GM12878 (cell line): ENCODE results near the gene PCDH1. TPM values are rescaled to one million over a fixed set of nuclear protein-coding genes. Genes with fewer than 3 reads are reported as not detected.

ENCODE experiments used
- ATAC-seq: fragments of 200-7000 bp; cut with Tn5 transposase; 3 replicates; pipeline ENCODE4 v1.9.1; 2020; ENCODE audit warnings: mild to moderate bottlenecking, moderate library complexity
- BruUV-seq: library from RNA; stranded (reverse); fragments of 400-500 nt; replicated peaks from 2 replicates; lab custom pipeline; 2021; lab: Mats Ljungman, UMichigan
- CTCF ChIA-PET: fragments of 300-600 bp; sonication (Branson Sonifier 250); formaldehyde crosslinking; extraction: SDS; loops from one replicate; lab custom pipeline; 2021; ENCODE audit warnings: inconsistent platforms; lab: Yijun Ruan, JAX
- POLR2A ChIA-PET: fragments of 350-600 bp; formaldehyde crosslinking; extraction: SDS; loops from one replicate; lab custom pipeline; 2021; ENCODE audit warnings: inconsistent platforms; lab: Charles Lee
- RAD21 ChIA-PET: fragments of 300-600 bp; sonication (Branson Sonifier 250); formaldehyde crosslinking; loops from one replicate; lab custom pipeline; 2023; ENCODE audit warnings: antibody characterized with exemption; ENCODE audit not compliant: unreplicated experiment; lab: Charles Lee
- SMC1A ChIA-PET: fragments of 300-600 bp; sonication (Branson Sonifier 250); formaldehyde crosslinking; loops from one replicate; lab custom pipeline; 2023; ENCODE audit not compliant: unreplicated experiment, uncharacterized antibody; lab: Charles Lee
- DNase-seq: peaks from one replicate; pipeline ENCODE4 v3.0.0-alpha.2; 2011; ENCODE audit warnings: low read depth, low spot score
- FAIRE-seq: peaks from 3 replicates; lab custom pipeline; 2011; peaks lifted over from hg19 to GRCh38; lab: Jason Lieb, UNC
- H2AFZ ChIP-seq: 2 replicates; pipeline ENCODE4 v1.6.0; 2011; ENCODE audit warnings: low read depth, low read length, control low read depth; ENCODE audit not compliant: control insufficient read depth
- H3K27ac ChIP-seq: 2 replicates; pipeline ENCODE4 v1.5.1; 2011; ENCODE audit warnings: control low read depth; ENCODE audit not compliant: control insufficient read depth, insufficient read depth
- H3K27me3 ChIP-seq, 2 experiments: replicated peaks in 1 of 2; 2 replicates each; pipeline versions ENCODE4 v1.6.0 to v1.6.1; 2011; ENCODE audit warnings: low read length in 1 of 2; ENCODE audit not compliant: control insufficient read depth in 2 of 2, insufficient read depth in 2 of 2
- H3K36me3 ChIP-seq, 2 experiments: 2 replicates each; pipeline ENCODE4 v1.5.1; 2011; ENCODE audit warnings: low read length in 1 of 2; ENCODE audit not compliant: control insufficient read depth in 2 of 2, insufficient read depth in 2 of 2
- H3K4me1 ChIP-seq: 2 replicates; pipeline ENCODE4 v1.6.1; 2011; ENCODE audit warnings: mild to moderate bottlenecking, low read length, moderate library complexity, mixed read lengths; ENCODE audit not compliant: control insufficient read depth, insufficient read depth
- H3K4me2 ChIP-seq: 2 replicates; pipeline ENCODE4 v1.6.0; 2011; ENCODE audit warnings: control low read depth; ENCODE audit not compliant: control insufficient read depth, insufficient read depth
- H3K4me3 ChIP-seq: fragments of 200-600 bp; sonication (generic); 2 replicates; pipeline ENCODE4 v1.5.1; 2016
- H3K79me2 ChIP-seq: 2 replicates; pipeline ENCODE4 v1.6.0; 2011; ENCODE audit warnings: low read length; ENCODE audit not compliant: control insufficient read depth, insufficient read depth
- H3K9ac ChIP-seq: 2 replicates; pipeline ENCODE4 v1.8.0; 2011; ENCODE audit warnings: low read length, control low read depth, mixed read lengths; ENCODE audit not compliant: control insufficient read depth, insufficient read depth
- H3K9me3 ChIP-seq: replicated peaks from 3 replicates; pipeline ENCODE4 v1.5.1; 2011; ENCODE audit warnings: mild to moderate bottlenecking, low read length; ENCODE audit not compliant: control insufficient read depth, insufficient read depth
- H4K20me1 ChIP-seq: 2 replicates; pipeline ENCODE4 v1.6.0; 2011; ENCODE audit not compliant: control insufficient read depth, insufficient read depth
- CBX5 ChIP-seq: sonication (generic); IDR thresholded peaks from 2 replicates; pipeline ENCODE4 v1.6.1; 2016; ENCODE audit warnings: low read depth, moderate library complexity, mild to moderate bottlenecking, inconsistent platforms
- CREM ChIP-seq: IDR thresholded peaks from 2 replicates; pipeline ENCODE4 v1.6.1; 2014; ENCODE audit warnings: antibody characterized with exemption, low read depth
- DPF2 ChIP-seq: fragments of 450-650 bp; IDR thresholded peaks from 2 replicates; pipeline ENCODE4 v1.6.1; 2017; ENCODE audit warnings: mild to moderate bottlenecking
- JUNB ChIP-seq: IDR thresholded peaks from 2 replicates; pipeline ENCODE4 v1.6.1; 2016; ENCODE audit warnings: antibody characterized with exemption, mild to moderate bottlenecking
- PBX3 ChIP-seq: IDR thresholded peaks from 2 replicates; pipeline ENCODE4 v1.6.1; 2011; ENCODE audit warnings: mild to moderate bottlenecking, low read depth, low read length, moderate library complexity; ENCODE audit not compliant: insufficient replicate concordance
- POLR2AphosphoS2 ChIP-seq: IDR thresholded peaks from 2 replicates; pipeline ENCODE4 v1.6.1; 2011; ENCODE audit warnings: low read depth, mild to moderate bottlenecking, low read length, improper control_type of control experiment, moderate library complexity
- POLR2AphosphoS5 ChIP-seq: IDR thresholded peaks from 2 replicates; pipeline ENCODE4 v1.6.1; 2011; ENCODE audit warnings: mild to moderate bottlenecking, low read length, inconsistent platforms
- SIN3A ChIP-seq: IDR thresholded peaks from 2 replicates; pipeline ENCODE4 v1.6.1; 2012; ENCODE audit warnings: low read depth, low read length, improper control_type of control experiment
- WGBS: methylation state at CpG from one replicate; pipeline ENCODE4 v1.1.6; 2016; ENCODE audit warnings: low lambda C conversion rate; ENCODE audit not compliant: insufficient replicate concordance, insufficient coverage; ENCODE audit errors: missing lambda C conversion rate; 5-methylcytosine and 5-hydroxymethylcytosine counted together
- in situ Hi-C: fragments of 300-500 bp; cut with MboI; formaldehyde crosslinking; loops from 9 replicates; pipeline ENCODE4 v1.14.3; 2018; ENCODE audit warnings: mixed read lengths
- intact Hi-C: fragments of 100-400 bp; cut with micrococcal nuclease; formaldehyde crosslinking; loops from one replicate; pipeline ENCODE4 v1.14.2; 2022; ENCODE audit not compliant: unreplicated experiment
- polyA plus RNA-seq, 11 experiments: library from polyadenylated mRNA; depleted of rRNA in 4 of 11; unstranded in 6 of 11; stranded (reverse) in 5 of 11; fragments of >200 nt; fragmentation: Nextera tagmentation in 4 of 11; fragmentation: Illumina TruSeq in 1 of 11; extraction: Ambion mirVana in 4 of 11; extraction: Trizol in 1 of 11; gene quantifications; 1 replicate in 1 of 11; 2 replicates in 10 of 11; pipeline versions ENCODE4 v1.2.1 to v1.2.3, GENCODE V29; 2011 to 2016; ENCODE audit warnings: inconsistent platforms in 2 of 11, missing spikeins in 2 of 11, low read depth in 1 of 11
- total RNA-seq, 4 experiments: library from RNA; depleted of rRNA in 3 of 4; stranded (reverse); fragments of >200 nt in 3 of 4; fragmentation: Illumina TruSeq in 1 of 4; extraction: Trizol in 1 of 4; gene quantifications; 2 replicates each; pipeline versions ENCODE4 v1.2.1 to v1.2.3, GENCODE V29; 2013 to 2021
- TF ChIP-seq, protein P1 (sequence below): IDR thresholded peaks from 2 replicates; pipeline ENCODE4 v1.6.1; 2012; ENCODE audit warnings: low read depth, low read length, improper control_type of control experiment
- TF ChIP-seq, protein P2 (sequence below): fragments of 450-650 bp; conservative IDR thresholded peaks from 2 replicates; pipeline ENCODE4 v1.6.1; 2017; ENCODE audit warnings: mild to moderate bottlenecking, moderate library complexity

PCDH1 gene
- total and polyA plus RNA-seq, 10 of the 15 experiments (the other 5 are each of a cell fraction or from before 2014, with no cell fraction given) = 0.07 to 0.36 (median 0.16) TPM; not detected in 7

DNA sequence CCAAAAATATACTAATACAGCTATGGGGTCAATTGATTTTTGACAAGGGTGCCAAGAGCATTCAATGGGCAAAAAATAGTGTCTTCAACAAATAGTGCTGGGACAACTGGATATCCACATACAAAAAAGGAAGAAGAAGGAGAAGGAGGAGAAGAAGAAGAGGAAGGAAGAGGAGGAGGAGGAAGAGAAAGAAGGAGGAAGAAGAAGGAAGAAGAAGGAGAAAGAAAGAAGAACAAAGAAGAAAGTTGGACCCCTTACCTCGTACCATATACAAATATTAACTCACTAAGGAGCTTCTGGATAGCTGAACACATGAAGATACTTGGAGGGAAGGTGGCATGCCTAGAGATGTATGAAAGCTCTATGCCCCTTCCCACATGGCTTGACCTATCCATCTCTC is 28.3 kb upstream of the PCDH1 start:
- CTCF ChIA-PET = interaction anchor here (0.7 to 2.0 kb wide), 5 partner anchors 10 to 243 kb away, joined by 3 to 6 read pairs (median 4); no protein-coding TSS in a partner anchor
- Histone ChIP-seq H3K79me2 (no peaks in the 10 kb centered on the region), H3K4me2 (no peak overlapping the region), H3K4me3 (no peak overlapping the region), H3K9ac (no peak overlapping the region), H3K36me3 (no peaks in the 10 kb centered on the region), H2AFZ (no peak overlapping the region), H4K20me1 (no peaks in the 10 kb centered on the region), H3K27ac (no peak overlapping the region), H3K4me1 (no peaks in the 10 kb centered on the region), H3K9me3 (no peaks in the 10 kb centered on the region), H3K27me3 (no peaks in the 10 kb centered on the region; a peak in 1 of 4 replicates)
- POLR2A ChIA-PET = no interaction called here
- TF ChIP-seq PBX3 = no peak
- no peak for TF ChIP-seq POLR2AphosphoS2
- no peak for TF ChIP-seq CBX5
- TF ChIP-seq, protein P1, sequence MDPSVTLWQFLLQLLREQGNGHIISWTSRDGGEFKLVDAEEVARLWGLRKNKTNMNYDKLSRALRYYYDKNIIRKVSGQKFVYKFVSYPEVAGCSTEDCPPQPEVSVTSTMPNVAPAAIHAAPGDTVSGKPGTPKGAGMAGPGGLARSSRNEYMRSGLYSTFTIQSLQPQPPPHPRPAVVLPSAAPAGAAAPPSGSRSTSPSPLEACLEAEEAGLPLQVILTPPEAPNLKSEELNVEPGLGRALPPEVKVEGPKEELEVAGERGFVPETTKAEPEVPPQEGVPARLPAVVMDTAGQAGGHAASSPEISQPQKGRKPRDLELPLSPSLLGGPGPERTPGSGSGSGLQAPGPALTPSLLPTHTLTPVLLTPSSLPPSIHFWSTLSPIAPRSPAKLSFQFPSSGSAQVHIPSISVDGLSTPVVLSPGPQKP = no peak
- no peak for TF ChIP-seq JUNB
- TF ChIP-seq, protein P2, sequence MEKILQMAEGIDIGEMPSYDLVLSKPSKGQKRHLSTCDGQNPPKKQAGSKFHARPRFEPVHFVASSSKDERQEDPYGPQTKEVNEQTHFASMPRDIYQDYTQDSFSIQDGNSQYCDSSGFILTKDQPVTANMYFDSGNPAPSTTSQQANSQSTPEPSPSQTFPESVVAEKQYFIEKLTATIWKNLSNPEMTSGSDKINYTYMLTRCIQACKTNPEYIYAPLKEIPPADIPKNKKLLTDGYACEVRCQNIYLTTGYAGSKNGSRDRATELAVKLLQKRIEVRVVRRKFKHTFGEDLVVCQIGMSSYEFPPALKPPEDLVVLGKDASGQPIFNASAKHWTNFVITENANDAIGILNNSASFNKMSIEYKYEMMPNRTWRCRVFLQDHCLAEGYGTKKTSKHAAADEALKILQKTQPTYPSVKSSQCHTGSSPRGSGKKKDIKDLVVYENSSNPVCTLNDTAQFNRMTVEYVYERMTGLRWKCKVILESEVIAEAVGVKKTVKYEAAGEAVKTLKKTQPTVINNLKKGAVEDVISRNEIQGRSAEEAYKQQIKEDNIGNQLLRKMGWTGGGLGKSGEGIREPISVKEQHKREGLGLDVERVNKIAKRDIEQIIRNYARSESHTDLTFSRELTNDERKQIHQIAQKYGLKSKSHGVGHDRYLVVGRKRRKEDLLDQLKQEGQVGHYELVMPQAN = no peak
- no peak for TF ChIP-seq CREM
- no peak for TF ChIP-seq POLR2AphosphoS5
- TF ChIP-seq DPF2 = no peak
- TF ChIP-seq SIN3A = no peak
- WGBS = 0% methylated on average over 1 of the region's 1 CpG
- in situ Hi-C loops (no loop called here), intact Hi-C loops (no loop called here)
- SMC1A ChIA-PET = interaction anchor here (0.6 to 2.2 kb wide), 3 partner anchors 16 to 1054 kb away, joined by 3 to 5 read pairs (median 3); no protein-coding TSS in a partner anchor
- BruUV-seq = no TSS peak
- RAD21 ChIA-PET = interaction anchor here (1.2 kb wide), 1 partner anchor 25 kb away, joined by 5 read pairs; no protein-coding TSS in a partner anchor
- ATAC-seq = no peak
- DNase-seq = no peak
- FAIRE-seq = no peak
